Heart left ventricle (tissue), 16 donors: ENCODE data around the gene CREM. TPM values are rescaled to one million over a fixed set of nuclear protein-coding genes. Genes with fewer than 3 reads are reported as not detected.

Experiments used
- ATAC-seq, 4 donors: fragments of 200-7000 bp; cut with Tn5 transposase; one replicate each; pipeline ENCODE4 v1.9.1; 2020 to 2022; ENCODE audit warnings: moderate library complexity in 4 of 4, mild to moderate bottlenecking in 3 of 4, moderate number of reproducible peaks in 1 of 4
- DNase-seq, 5 donors: peaks; one replicate each; pipeline ENCODE4 v3.0.0-alpha.2; 2020
- H3K27ac ChIP-seq, 12 donors: fragments of 200-600 bp; sonication (generic) in 4 of 12; one replicate each; pipeline versions ENCODE4 v1.5.0 to v1.8.0; 2016 to 2022; ENCODE audit warnings: mild to moderate bottlenecking in 2 of 12
- H3K27me3 ChIP-seq, 9 donors: fragments of 200-600 bp; sonication (generic) in 2 of 9; one replicate each; pipeline versions ENCODE4 v1.5.1 to v1.8.0; 2016 to 2022; ENCODE audit warnings: mild to moderate bottlenecking in 3 of 9
- H3K36me3 ChIP-seq, 9 donors: fragments of 200-600 bp; sonication (generic) in 2 of 9; one replicate each; pipeline versions ENCODE4 v1.5.0 to v1.8.0; 2018 to 2022; ENCODE audit warnings: mild to moderate bottlenecking in 2 of 9
- H3K4me1 ChIP-seq, 12 donors: fragments of 200-600 bp; sonication (generic) in 4 of 12; one replicate each; pipeline versions ENCODE4 v1.5.0 to v1.8.0; 2016 to 2022; ENCODE audit warnings: mild to moderate bottlenecking in 3 of 12
- H3K4me3 ChIP-seq, 12 donors: fragments of 200-600 bp; sonication (generic) in 4 of 12; one replicate each; pipeline versions ENCODE4 v1.5.0 to v1.8.0; 2017 to 2022; ENCODE audit warnings: mild to moderate bottlenecking in 9 of 12, moderate library complexity in 4 of 12
- H3K9me3 ChIP-seq, 12 donors: fragments of 200-600 bp; sonication (generic) in 4 of 12; one replicate each; pipeline versions ENCODE4 v1.5.0 to v1.8.0; 2016 to 2022; ENCODE audit warnings: mild to moderate bottlenecking in 1 of 12
- CTCF ChIP-seq, 12 donors: fragments of 200-600 bp; sonication (generic) in 4 of 12; IDR thresholded peaks; one replicate each; pipeline versions ENCODE4 v1.5.0 to v1.8.0; 2018 to 2022; ENCODE audit warnings: antibody characterized with exemption in 12 of 12, mild to moderate bottlenecking in 5 of 12
- POLR2A ChIP-seq, 2 donors: fragments of 450-650 bp; IDR thresholded peaks; one replicate each; pipeline ENCODE4 v1.6.1; 2017; ENCODE audit warnings: antibody characterized with exemption in 2 of 2, mild to moderate bottlenecking in 2 of 2, moderate library complexity in 2 of 2
- WGBS, 4 donors: extraction: QIAGEN DNeasy Blood & Tissue Kit in 2 of 4; methylation state at CpG; one replicate each; pipeline versions ENCODE4 v1.1.5 to v1.1.7; 2013 to 2018; 5-methylcytosine and 5-hydroxymethylcytosine counted together
- intact Hi-C, 10 donors: fragments of 100-400 bp; cut with DNase I; formaldehyde crosslinking; loops; one replicate each; pipeline versions ENCODE4 v1.11.1 to v1.14.2; 2022
- polyA plus RNA-seq, 2 donors: library from polyadenylated mRNA; stranded (reverse); fragments of 200-250 nt; gene quantifications; one replicate each; pipeline ENCODE4 v1.2.3, GENCODE V29; 2013
- total RNA-seq, 9 donors: library from RNA; depleted of rRNA in 2 of 9; stranded (reverse); fragments of >200 nt in 2 of 9; fragmentation: NEBNext Ultra II Directional in 3 of 9; extraction: Animal tissue kit (Norgen Biotek cat#: 25700) in 3 of 9; gene quantifications; one replicate each; pipeline versions ENCODE4 v1.1.0 to v1.2.4, GENCODE V29; 2016 to 2023
- donor health status: ischemic (EF 13 %, LVEDD 7.1; RV severe dilation, severe dysfunction).
- donor health status: healthy with polysubstance abuse.
- donor health status: DM: no; HTN: yes; CAD: no.
- donor health status: DM: no; HTN: no; CAD: no.
- donor health status: ischemic (EF 25% LVEDD 6.9; RV normal size, moderate dysfunction).
- donor health status: ischemic (EF 25% LVEDD 5.7; RV mildly dilated, moderate dysfunction).
- donor health status: healthy.
- donor health status: DM: yes; HTN: yes; CAD: no.
- donor health status: ischemic (EF 35%, LVEDD 5.7; RV mildly dilated, moderate dysfunction).
- donor health status: nonischemic (EF 11% LVEDD 7.7; RV severe dilation, severe dysfunction).
- donor health status: DM: yes; HTN: yes; CAD: no.
- donor health status: PGD.
- donor health status: ischemic (EF 29% LVEDD 5.4; RV normal size, mild dysfunction).
- donor health status: nonischemic (EF 23%, LVEDD 6.1; RV moderate dilation, normal function).

The CREM gene
- total and polyA plus RNA-seq, 11 donors: 38.4 to 89.7 (median 54.7) TPM

- ATAC-seq (peak in 1 of 4 donors; percentile 18), DNase-seq (no peak)
- H3K27me3 ChIP-seq: no peaks in the 10 kb centered on the region
- no peaks in the 10 kb centered on the region for H3K9me3 ChIP-seq
- peaks cover 0 to 4% (median 0%) of the 10 kb centered on the region in 9 donors for H3K36me3 ChIP-seq
- H3K27ac ChIP-seq: peak overlapping the region in 4 of 12 donors; percentile 4 to 56 (median 21)
- no peak overlapping the region for H3K4me3 ChIP-seq
- TF ChIP-seq CTCF (IDR thresholded peaks at IDR 0.05) (no peak), POLR2A (IDR thresholded peaks at IDR 0.05) (no peak)
- intact Hi-C loops: no loop called here
- 85 to 86% (median 85%) methylated on average over 8 of the region's 8 CpGs for WGBS, 4 donors
- peaks cover 0 to 5% (median 0%) of the 10 kb centered on the region in 12 donors for H3K4me1 ChIP-seq
Observed at GRCh38 chr10:35185260-35186034, 58.8 kb downstream of the CREM start.

GRCh38 chr10:35188954-35189353 is 62.3 kb downstream of the CREM start:
- 96 to 99% (median 98%) methylated on average over 3 of the region's 3 CpGs for WGBS, 4 donors
- no peak for TF ChIP-seq CTCF (IDR thresholded peaks at IDR 0.05)
- no peak for TF ChIP-seq POLR2A (IDR thresholded peaks at IDR 0.05)
- Histone ChIP-seq H3K27ac (no peak overlapping the region), H3K9me3 (no peaks in the 10 kb centered on the region), H3K36me3 (no peaks in the 10 kb centered on the region), H3K4me1 (peaks cover 0 to 28% (median 5%) of the 10 kb centered on the region in 12 donors), H3K4me3 (no peak overlapping the region), H3K27me3 (no peaks in the 10 kb centered on the region)
- ATAC-seq (no peak), DNase-seq (no peak)
- intact Hi-C loops: no loop called here

- ATAC-seq (peak; percentile 12 to 80 (median 60)), DNase-seq (peak in 4 of 5 donors; percentile 61 to 70 (median 67))
- no peaks in the 10 kb centered on the region for H3K36me3 ChIP-seq
- H3K9me3 ChIP-seq: no peaks in the 10 kb centered on the region
- H3K27me3 ChIP-seq: no peaks in the 10 kb centered on the region
- H3K4me1 ChIP-seq: peaks cover 0 to 48% (median 12%) of the 10 kb centered on the region in 12 donors
- 38 to 47% (median 43%) methylated on average over 2 of the region's 2 CpGs for WGBS, 4 donors
- H3K4me3 ChIP-seq: no peak overlapping the region
- H3K27ac ChIP-seq: peak overlapping the region; percentile 12 to 94 (median 62)
- no peak for TF ChIP-seq POLR2A (IDR thresholded peaks at IDR 0.05)
- TF ChIP-seq CTCF (IDR thresholded peaks at IDR 0.05): no peak
- intact Hi-C loops: loop anchor here in 1 of 10 donors (5.0 kb wide), 1 partner anchor 64 kb away; the partner anchor contains the start of gene CREM
Observed at GRCh38 chr10:35191523-35191922, 64.9 kb downstream of the CREM start.

GRCh38 chr10:35192645-35193249 is 66.1 kb downstream of the CREM start:
- Histone ChIP-seq H3K36me3 (no peaks in the 10 kb centered on the region), H3K4me1 (peaks cover 0 to 52% (median 15%) of the 10 kb centered on the region in 12 donors), H3K4me3 (no peak overlapping the region), H3K27me3 (no peaks in the 10 kb centered on the region), H3K9me3 (no peaks in the 10 kb centered on the region), H3K27ac (peak overlapping the region in 7 of 12 donors; percentile 58 to 94 (median 74))
- no peak for DNase-seq
- no peak for ATAC-seq
- WGBS, 4 donors: 20 to 45% (median 38%) methylated on average over 3 of the region's 3 CpGs
- TF ChIP-seq CTCF (IDR thresholded peaks at IDR 0.05) (no peak), POLR2A (IDR thresholded peaks at IDR 0.05) (no peak)
- intact Hi-C loops: loop anchor here in 1 of 10 donors (5.0 kb wide), 1 partner anchor 65 kb away; the partner anchor contains the start of gene CREM
